Peyer's patch (tissue), 4 donors: Measurements from ENCODE around the gene HECTD4. TPM values are rescaled to one million over a fixed set of nuclear protein-coding genes. Genes with fewer than 3 reads are reported as not detected.

ENCODE experiments used
- DNase-seq, 3 donors: peaks; one replicate each; pipeline ENCODE4 v3.0.0-alpha.2; 2017 to 2019
- H3K27ac ChIP-seq, 4 donors: fragments of 200-600 bp; sonication (generic); one replicate each; pipeline ENCODE4 v1.5.1; 2016 to 2019
- H3K27me3 ChIP-seq, 2 donors: fragments of 200-600 bp; sonication (generic); one replicate each; pipeline ENCODE4 v1.5.1; 2019
- H3K36me3 ChIP-seq, 3 donors: fragments of 200-600 bp; sonication (generic); one replicate each; pipeline ENCODE4 v1.5.1; 2016 to 2019
- H3K4me1 ChIP-seq, 4 donors: fragments of 200-600 bp; sonication (generic); one replicate each; pipeline ENCODE4 v1.5.1; 2016 to 2019
- H3K4me3 ChIP-seq, 4 donors: fragments of 200-600 bp; sonication (generic); 1 replicate in 3 of 4; 2 replicates in 1 of 4; pipeline ENCODE4 v1.5.1; 2016 to 2019; ENCODE audit warnings: mild to moderate bottlenecking in 1 of 4
- H3K9me3 ChIP-seq, 4 donors: fragments of 200-600 bp; sonication (generic); one replicate each; pipeline ENCODE4 v1.5.1; 2016 to 2019; ENCODE audit warnings: mild to moderate bottlenecking in 1 of 4
- POLR2A ChIP-seq, 2 donors: fragments of 450-650 bp; IDR thresholded peaks; one replicate each; pipeline ENCODE4 v1.5.1; 2017; ENCODE audit warnings: antibody characterized with exemption in 2 of 2, mild to moderate bottlenecking in 2 of 2, moderate library complexity in 2 of 2
- total RNA-seq, 4 donors: library from RNA; depleted of rRNA; stranded (reverse); fragments of >200 nt; gene quantifications; one replicate each; pipeline ENCODE4 v1.1.0, GENCODE V29; 2016
- TF ChIP-seq, protein P1 (sequence below), 6 experiments: fragments of 450-650 bp in 4 of 6; fragments of 200-600 bp in 2 of 6; sonication (generic) in 1 of 6; IDR thresholded peaks; one replicate each; pipeline ENCODE4 v1.5.1; 2017 to 2019; ENCODE audit warnings: antibody characterized with exemption in 6 of 6, mild to moderate bottlenecking in 3 of 6, moderate library complexity in 1 of 6

The HECTD4 gene
- total RNA-seq, 4 donors from 2014 or later = 49.9 to 118 (median 87.3) TPM

DNA sequence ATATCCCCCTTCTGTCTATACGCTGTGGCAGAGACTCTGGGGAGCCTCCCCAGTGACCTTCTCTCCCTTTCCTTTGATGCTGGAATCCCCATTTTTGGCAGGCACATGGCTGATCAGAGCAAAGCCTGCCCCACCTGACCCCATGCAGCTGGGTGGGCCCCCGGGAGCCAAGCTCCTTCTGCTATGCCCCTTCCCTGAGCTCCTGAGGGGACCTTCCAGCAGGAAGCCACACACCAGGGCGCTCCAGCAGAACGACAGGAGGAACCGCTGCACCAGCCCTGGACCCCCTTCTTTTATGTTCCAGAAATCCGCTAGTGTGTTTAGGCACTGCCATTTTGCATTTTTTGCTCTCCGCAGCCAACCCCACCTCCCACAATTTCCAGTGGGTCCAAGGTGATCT is 212.3 kb downstream of the HECTD4 start:
- no peak overlapping the region for H3K4me3 ChIP-seq
- TF ChIP-seq POLR2A (IDR thresholded peaks at IDR 0.05) = no peak
- TF ChIP-seq, protein P1, sequence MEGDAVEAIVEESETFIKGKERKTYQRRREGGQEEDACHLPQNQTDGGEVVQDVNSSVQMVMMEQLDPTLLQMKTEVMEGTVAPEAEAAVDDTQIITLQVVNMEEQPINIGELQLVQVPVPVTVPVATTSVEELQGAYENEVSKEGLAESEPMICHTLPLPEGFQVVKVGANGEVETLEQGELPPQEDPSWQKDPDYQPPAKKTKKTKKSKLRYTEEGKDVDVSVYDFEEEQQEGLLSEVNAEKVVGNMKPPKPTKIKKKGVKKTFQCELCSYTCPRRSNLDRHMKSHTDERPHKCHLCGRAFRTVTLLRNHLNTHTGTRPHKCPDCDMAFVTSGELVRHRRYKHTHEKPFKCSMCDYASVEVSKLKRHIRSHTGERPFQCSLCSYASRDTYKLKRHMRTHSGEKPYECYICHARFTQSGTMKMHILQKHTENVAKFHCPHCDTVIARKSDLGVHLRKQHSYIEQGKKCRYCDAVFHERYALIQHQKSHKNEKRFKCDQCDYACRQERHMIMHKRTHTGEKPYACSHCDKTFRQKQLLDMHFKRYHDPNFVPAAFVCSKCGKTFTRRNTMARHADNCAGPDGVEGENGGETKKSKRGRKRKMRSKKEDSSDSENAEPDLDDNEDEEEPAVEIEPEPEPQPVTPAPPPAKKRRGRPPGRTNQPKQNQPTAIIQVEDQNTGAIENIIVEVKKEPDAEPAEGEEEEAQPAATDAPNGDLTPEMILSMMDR (IDR thresholded peaks at IDR 0.05) = no peak
- H3K27ac ChIP-seq = no peak overlapping the region
- no peaks in the 10 kb centered on the region for H3K9me3 ChIP-seq
- H3K36me3 ChIP-seq = peaks cover 0 to 47% (median 0%) of the 10 kb centered on the region in 3 donors
- no peak for DNase-seq
- H3K4me1 ChIP-seq = no peaks in the 10 kb centered on the region
- no peaks in the 10 kb centered on the region for H3K27me3 ChIP-seq

DNA sequence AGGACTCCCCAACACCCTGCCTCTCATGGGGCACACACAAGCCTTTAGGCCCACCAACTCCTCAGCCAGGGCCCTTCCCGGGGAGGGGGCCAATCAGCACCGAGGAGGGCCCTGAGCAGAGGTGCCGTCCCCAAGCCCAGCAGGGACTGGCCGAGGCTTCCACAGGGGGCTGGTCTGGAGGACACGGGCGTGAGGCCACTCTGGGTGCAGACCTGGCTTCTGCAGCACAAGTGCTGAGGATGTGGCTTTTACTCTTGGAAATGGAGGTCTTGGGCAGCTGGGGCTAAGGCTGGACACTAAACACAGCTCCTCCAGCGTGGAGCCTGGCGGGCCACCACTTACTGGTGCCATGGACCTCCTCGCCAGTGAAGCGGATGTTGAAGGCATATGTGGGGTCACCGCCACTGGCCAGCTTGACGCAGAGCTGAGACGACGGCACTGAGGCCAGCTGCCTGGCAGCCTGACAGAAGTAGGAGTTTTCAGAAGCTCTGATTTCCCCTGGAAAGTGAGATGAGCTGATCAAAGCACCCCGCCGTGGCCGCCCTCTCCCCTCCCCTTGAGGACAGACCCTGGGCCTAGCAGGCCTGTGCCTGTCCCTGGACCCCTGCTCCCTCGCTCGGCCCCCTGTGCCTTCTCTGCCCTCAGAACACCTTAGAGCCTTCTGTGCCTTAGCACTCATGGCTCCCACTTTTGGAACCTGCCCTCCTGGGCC is 212.9 kb downstream of the HECTD4 start:
- Histone ChIP-seq H3K4me3 (no peak overlapping the region), H3K4me1 (no peaks in the 10 kb centered on the region), H3K27me3 (no peaks in the 10 kb centered on the region), H3K9me3 (no peaks in the 10 kb centered on the region), H3K36me3 (peaks cover 0 to 40% (median 0%) of the 10 kb centered on the region in 3 donors), H3K27ac (no peak overlapping the region)
- no peak for DNase-seq
- TF ChIP-seq, protein P1 (IDR thresholded peaks at IDR 0.05) = no peak
- TF ChIP-seq POLR2A (IDR thresholded peaks at IDR 0.05) = no peak

DNA sequence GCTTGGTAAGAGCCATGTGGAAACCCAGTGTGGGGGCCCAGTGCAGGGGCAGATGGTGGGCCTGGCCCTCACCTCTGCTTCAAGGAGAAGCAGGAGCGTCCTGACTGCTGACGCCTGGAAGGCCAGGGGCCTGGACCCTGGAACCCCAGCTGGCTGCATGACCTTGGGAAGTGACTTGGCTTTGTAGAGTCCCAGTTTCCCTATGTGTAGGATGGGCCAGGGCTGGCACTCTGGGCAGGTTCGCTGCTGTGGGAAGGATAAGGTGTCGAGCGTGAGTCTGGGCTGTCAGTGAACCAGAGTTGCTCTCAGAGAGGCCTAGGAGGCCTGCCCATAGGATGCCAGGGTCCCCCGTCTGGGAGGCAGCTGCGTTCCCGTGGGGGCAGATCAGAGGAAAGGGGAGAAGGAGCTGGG is 213.7 kb downstream of the HECTD4 start:
- Histone ChIP-seq H3K9me3 (no peaks in the 10 kb centered on the region), H3K36me3 (peaks cover 0 to 37% (median 0%) of the 10 kb centered on the region in 3 donors), H3K27ac (no peak overlapping the region), H3K4me1 (no peaks in the 10 kb centered on the region), H3K4me3 (no peak overlapping the region), H3K27me3 (no peaks in the 10 kb centered on the region)
- TF ChIP-seq POLR2A (IDR thresholded peaks at IDR 0.05) = no peak
- TF ChIP-seq, protein P1 (IDR thresholded peaks at IDR 0.05) = no peak
- DNase-seq = no peak

DNA sequence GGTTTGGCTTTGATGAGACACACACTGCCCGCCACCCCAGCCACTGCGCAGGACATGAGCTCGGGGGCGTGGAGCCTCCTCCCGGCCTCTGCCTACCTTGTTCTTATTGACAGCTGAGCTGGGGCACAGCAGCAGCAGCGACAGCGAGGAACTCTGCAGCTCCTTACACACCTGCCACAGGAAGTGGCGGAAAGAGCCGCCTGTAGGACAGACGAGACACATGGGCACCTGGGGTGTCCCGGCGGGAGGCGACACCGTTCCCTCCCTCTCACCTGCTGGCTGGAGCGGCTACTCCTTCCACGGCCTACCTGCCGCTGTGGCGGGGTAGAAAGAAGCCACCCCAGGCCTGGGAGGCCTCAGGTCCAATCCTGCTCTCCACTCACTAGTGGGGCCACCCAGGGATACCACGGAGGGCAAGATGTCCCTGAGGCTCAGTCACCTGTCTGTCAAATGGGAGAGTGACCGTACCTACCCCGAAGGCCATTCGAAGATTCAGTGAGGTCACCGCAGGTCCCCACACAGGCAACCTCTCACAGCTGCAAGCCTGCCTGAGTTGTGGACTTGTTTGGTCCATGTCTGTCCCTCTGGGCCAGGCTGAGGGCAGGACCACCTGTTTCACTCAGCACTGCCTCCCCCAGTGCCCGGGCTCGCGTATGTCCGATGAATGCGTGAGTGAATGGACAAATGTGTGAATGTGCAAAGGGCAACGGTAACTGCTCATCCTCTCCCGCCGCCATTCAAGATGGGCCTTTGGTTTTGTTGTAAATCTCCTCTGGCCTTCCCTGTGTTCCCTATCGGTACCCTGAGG is 214.3 kb downstream of the HECTD4 start:
- H3K4me3 ChIP-seq = no peak overlapping the region
- no peak overlapping the region for H3K27ac ChIP-seq
- DNase-seq = no peak
- TF ChIP-seq, protein P1 (IDR thresholded peaks at IDR 0.05) = no peak
- no peaks in the 10 kb centered on the region for H3K4me1 ChIP-seq
- H3K36me3 ChIP-seq = peaks cover 0 to 42% (median 0%) of the 10 kb centered on the region in 3 donors
- no peaks in the 10 kb centered on the region for H3K9me3 ChIP-seq
- no peaks in the 10 kb centered on the region for H3K27me3 ChIP-seq

DNA sequence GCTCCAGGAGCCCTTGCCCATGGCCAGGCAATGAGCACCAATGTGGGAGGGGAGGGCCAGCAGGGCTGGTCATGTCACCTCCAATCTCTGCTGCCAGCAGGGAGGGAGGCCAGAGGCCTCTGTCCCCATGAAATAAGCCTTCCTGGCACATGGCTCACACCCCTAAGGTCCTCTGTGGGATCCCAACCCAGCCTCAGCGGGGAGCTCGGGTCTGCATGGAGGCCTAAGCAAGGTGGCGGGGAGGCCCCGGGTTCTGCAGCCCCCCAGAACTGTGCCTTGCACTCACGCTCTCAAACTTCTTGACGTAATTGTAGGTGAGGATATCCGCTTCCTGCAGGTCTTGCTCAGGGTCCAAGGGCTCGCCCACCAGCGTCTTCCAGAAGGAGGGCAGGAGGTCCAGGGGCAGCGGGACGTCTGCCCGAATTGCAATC is 215.2 kb downstream of the HECTD4 start:
- Histone ChIP-seq H3K36me3 (peaks cover 0 to 41% (median 0%) of the 10 kb centered on the region in 3 donors), H3K27ac (no peak overlapping the region), H3K4me1 (no peaks in the 10 kb centered on the region), H3K27me3 (no peaks in the 10 kb centered on the region), H3K4me3 (no peak overlapping the region), H3K9me3 (no peaks in the 10 kb centered on the region)
- no peak for DNase-seq
- TF ChIP-seq, protein P1 (IDR thresholded peaks at IDR 0.05) = no peak
- no peak for TF ChIP-seq POLR2A (IDR thresholded peaks at IDR 0.05)
